Measurements from ENCODE around the gene LRAT.

- no peak for TF ChIP-seq EZH2phosphoT487 (IDR thresholded peaks at IDR 0.05; ENCODE audit: borderline replicate concordance)
- no peak for TF ChIP-seq CTCF (conservative IDR thresholded peaks at IDR 0.05; ENCODE audit: low read length)
Observed at GRCh38 chr4:154781126-154781982, 37.6 kb downstream of the LRAT start, which contains the start of gene RBM46.
